Fibroblast of pulmonary artery (primary cell): ENCODE data around the gene XRN2.

Experiments used
- DNase-seq: peaks from one replicate; pipeline ENCODE4 v3.0.0-alpha.2; 2010; ENCODE audit warnings: low read depth
- H3K4me3 ChIP-seq: replicated peaks from 2 replicates; pipeline ENCODE4 v1.5.1; 2011; ENCODE audit warnings: low read depth, mild to moderate bottlenecking, control low read depth, low read length, moderate library complexity
- CTCF ChIP-seq: IDR thresholded peaks from 2 replicates; pipeline ENCODE4 v1.5.1; 2011; ENCODE audit warnings: mild to moderate bottlenecking, control low read depth, low read length, inconsistent platforms; ENCODE audit errors: missing control alignments

Gene XRN2

GRCh38 chr20:21372016-21372415 lies 68.9 kb downstream of the XRN2 start:
- TF ChIP-seq CTCF: no peak
- no peak overlapping the region for H3K4me3 ChIP-seq
- DNase-seq: no peak

GRCh38 chr20:21373436-21373835 lies 70.3 kb downstream of the XRN2 start:
- no peak for DNase-seq
- H3K4me3 ChIP-seq: no peak overlapping the region
- no peak for TF ChIP-seq CTCF

- no peak for TF ChIP-seq CTCF
- no peak for DNase-seq
- no peak overlapping the region for H3K4me3 ChIP-seq
Observed at GRCh38 chr20:21376626-21377025, 73.5 kb downstream of the XRN2 start.

- no peak overlapping the region for H3K4me3 ChIP-seq
- no peak for DNase-seq
- no peak for TF ChIP-seq CTCF
Observed at GRCh38 chr20:21377701-21378100, 74.6 kb downstream of the XRN2 start.

- TF ChIP-seq CTCF: no peak
- DNase-seq: no peak
- no peak overlapping the region for H3K4me3 ChIP-seq
Observed at GRCh38 chr20:21378259-21378658, 75.1 kb downstream of the XRN2 start.

GRCh38 chr20:21380711-21381110 lies 77.6 kb downstream of the XRN2 start:
- TF ChIP-seq CTCF: no peak
- no peak overlapping the region for H3K4me3 ChIP-seq
- DNase-seq: no peak

- no peak for DNase-seq
- no peak for TF ChIP-seq CTCF
- H3K4me3 ChIP-seq: no peak overlapping the region
Observed at GRCh38 chr20:21381619-21382018, 78.5 kb downstream of the XRN2 start.
